Measurements from ENCODE around the gene BEND4.
"Not testable (repeated sequence)": the region's sequence is repeated elsewhere in the genome, so short reads cannot be mapped to it uniquely, and the experiment has no call there.

The BEND4 gene

GRCh38 chr4:42152507-42153504, at the start of gene BEND4:
BEND4 (minus strand) TSS chr4:42152655; CDS start chr4:42152143, 512 bp downstream.
- H3K27me3 Mint-ChIP-seq = peaks cover 32% of the 10 kb centered on the region
- H3K4me1 Mint-ChIP-seq = peaks cover 36% of the 10 kb centered on the region
- H3K9me3 Mint-ChIP-seq = no peaks in the 10 kb centered on the region
- peaks cover 5% of the 10 kb centered on the region for H3K36me3 Mint-ChIP-seq
- H3K4me3 Mint-ChIP-seq = peak within 1 kb of the TSS; percentile 89
- peak within 1 kb of the TSS; percentile 82 for H3K27ac Mint-ChIP-seq
- peak; percentile 47 for ATAC-seq

- H3K27ac Mint-ChIP-seq = no peak overlapping the region
- H3K4me3 Mint-ChIP-seq = no peak overlapping the region
- peaks cover 2% of the 10 kb centered on the region for H3K9me3 Mint-ChIP-seq
- no peaks in the 10 kb centered on the region for H3K27me3 Mint-ChIP-seq
- no peaks in the 10 kb centered on the region for H3K36me3 Mint-ChIP-seq
- ATAC-seq = no peak
- no peaks in the 10 kb centered on the region for H3K4me1 Mint-ChIP-seq
Measured at GRCh38 chr4:42197341-42197740, 44.9 kb upstream of the BEND4 start.

GRCh38 chr4:42172921-42173320, 20.5 kb upstream of the BEND4 start:
- H3K9me3 Mint-ChIP-seq = no peaks in the 10 kb centered on the region

GRCh38 chr4:42172128-42172790, 19.8 kb upstream of the BEND4 start:
- no peaks in the 10 kb centered on the region for H3K9me3 Mint-ChIP-seq
- H3K4me1 Mint-ChIP-seq = peaks cover 10% of the 10 kb centered on the region
- H3K27ac Mint-ChIP-seq = no peak overlapping the region
- ATAC-seq = no peak
- peaks cover 5% of the 10 kb centered on the region for H3K36me3 Mint-ChIP-seq
- no peak overlapping the region for H3K4me3 Mint-ChIP-seq
- no peaks in the 10 kb centered on the region for H3K27me3 Mint-ChIP-seq

More at GRCh38 chr4:42172921-42173320, 20.5 kb upstream of the BEND4 start:
- Mint-ChIP-seq H3K27ac (no peak overlapping the region), H3K27me3 (no peaks in the 10 kb centered on the region), H3K36me3 (peaks cover 5% of the 10 kb centered on the region), H3K4me1 (peaks cover 4% of the 10 kb centered on the region), H3K4me3 (no peak overlapping the region)
- ATAC-seq = no peak

GRCh38 chr4:42167709-42168108, 15.3 kb upstream of the BEND4 start:
- H3K9me3 Mint-ChIP-seq = peaks cover 4% of the 10 kb centered on the region
- ATAC-seq = peak; percentile 95
- peaks cover 14% of the 10 kb centered on the region for H3K4me1 Mint-ChIP-seq
- H3K27me3 Mint-ChIP-seq = no peaks in the 10 kb centered on the region
- peak overlapping the region; percentile 12 for H3K4me3 Mint-ChIP-seq
- peaks cover 5% of the 10 kb centered on the region for H3K36me3 Mint-ChIP-seq
- H3K27ac Mint-ChIP-seq = no peak overlapping the region

GRCh38 chr4:42166186-42166585, 13.7 kb upstream of the BEND4 start:
- not testable (repeated sequence) for H3K27me3 Mint-ChIP-seq, H3K4me3 Mint-ChIP-seq, H3K36me3 Mint-ChIP-seq, H3K9me3 Mint-ChIP-seq, ATAC-seq, H3K27ac Mint-ChIP-seq
- H3K4me1 Mint-ChIP-seq = peaks cover 14% of the 10 kb centered on the region

GRCh38 chr4:42159271-42160001, 7.0 kb upstream of the BEND4 start:
- ATAC-seq = no peak

GRCh38 chr4:42151568-42152506, 618 bp downstream of the BEND4 start:
- H3K4me3 Mint-ChIP-seq = peak overlapping the region; percentile 89
- peak overlapping the region; percentile 82 for H3K27ac Mint-ChIP-seq
- ATAC-seq = peak; percentile 80
- no peaks in the 10 kb centered on the region for H3K9me3 Mint-ChIP-seq
- H3K4me1 Mint-ChIP-seq = peaks cover 36% of the 10 kb centered on the region
- peaks cover 32% of the 10 kb centered on the region for H3K27me3 Mint-ChIP-seq
- peaks cover 5% of the 10 kb centered on the region for H3K36me3 Mint-ChIP-seq

More at GRCh38 chr4:42159271-42160001, 7.0 kb upstream of the BEND4 start:
- H3K27me3 Mint-ChIP-seq = no peaks in the 10 kb centered on the region
- H3K27ac Mint-ChIP-seq = no peak overlapping the region
- H3K4me1 Mint-ChIP-seq = no peaks in the 10 kb centered on the region
- H3K4me3 Mint-ChIP-seq = no peak overlapping the region
- peaks cover 7% of the 10 kb centered on the region for H3K9me3 Mint-ChIP-seq
- no peaks in the 10 kb centered on the region for H3K36me3 Mint-ChIP-seq

GRCh38 chr4:42150653-42151567, 1.5 kb downstream of the BEND4 start:
- ATAC-seq = peak; percentile 72
- peaks cover 32% of the 10 kb centered on the region for H3K27me3 Mint-ChIP-seq
- peaks cover 5% of the 10 kb centered on the region for H3K36me3 Mint-ChIP-seq
- H3K4me1 Mint-ChIP-seq = peaks cover 36% of the 10 kb centered on the region
- peak overlapping the region; percentile 82 for H3K27ac Mint-ChIP-seq
- H3K9me3 Mint-ChIP-seq = no peaks in the 10 kb centered on the region
- peak overlapping the region; percentile 89 for H3K4me3 Mint-ChIP-seq

- H3K27ac Mint-ChIP-seq = no peak overlapping the region
- H3K27me3 Mint-ChIP-seq = peaks cover 30% of the 10 kb centered on the region
- peaks cover 36% of the 10 kb centered on the region for H3K4me1 Mint-ChIP-seq
Measured at GRCh38 chr4:42149004-42149403, 3.5 kb downstream of the BEND4 start.

GRCh38 chr4:42148425-42148824, 4.0 kb downstream of the BEND4 start:
- H3K4me1 Mint-ChIP-seq = peaks cover 31% of the 10 kb centered on the region
- no peak for ATAC-seq
- no peak overlapping the region for H3K27ac Mint-ChIP-seq
- peaks cover 7% of the 10 kb centered on the region for H3K36me3 Mint-ChIP-seq
- no peaks in the 10 kb centered on the region for H3K9me3 Mint-ChIP-seq
- H3K4me3 Mint-ChIP-seq = no peak overlapping the region
- peaks cover 25% of the 10 kb centered on the region for H3K27me3 Mint-ChIP-seq

More at GRCh38 chr4:42149004-42149403, 3.5 kb downstream of the BEND4 start:
- H3K36me3 Mint-ChIP-seq = peaks cover 5% of the 10 kb centered on the region
- no peaks in the 10 kb centered on the region for H3K9me3 Mint-ChIP-seq
- no peak for ATAC-seq
- H3K4me3 Mint-ChIP-seq = no peak overlapping the region

GRCh38 chr4:42144028-42144427, 8.4 kb downstream of the BEND4 start:
- no peak overlapping the region for H3K27ac Mint-ChIP-seq
- H3K4me3 Mint-ChIP-seq = no peak overlapping the region
- H3K27me3 Mint-ChIP-seq = no peaks in the 10 kb centered on the region
- H3K4me1 Mint-ChIP-seq = no peaks in the 10 kb centered on the region
- no peaks in the 10 kb centered on the region for H3K9me3 Mint-ChIP-seq
- no peak for ATAC-seq
- peaks cover 16% of the 10 kb centered on the region for H3K36me3 Mint-ChIP-seq

- Mint-ChIP-seq H3K36me3 (peaks cover 21% of the 10 kb centered on the region), H3K9me3 (no peaks in the 10 kb centered on the region), H3K4me1 (no peaks in the 10 kb centered on the region), H3K27ac (no peak overlapping the region), H3K27me3 (no peaks in the 10 kb centered on the region), H3K4me3 (no peak overlapping the region)
- no peak for ATAC-seq
Measured at GRCh38 chr4:42142591-42142990, 9.9 kb downstream of the BEND4 start.
